ENCODE data around the gene SFRP2.

DNA sequence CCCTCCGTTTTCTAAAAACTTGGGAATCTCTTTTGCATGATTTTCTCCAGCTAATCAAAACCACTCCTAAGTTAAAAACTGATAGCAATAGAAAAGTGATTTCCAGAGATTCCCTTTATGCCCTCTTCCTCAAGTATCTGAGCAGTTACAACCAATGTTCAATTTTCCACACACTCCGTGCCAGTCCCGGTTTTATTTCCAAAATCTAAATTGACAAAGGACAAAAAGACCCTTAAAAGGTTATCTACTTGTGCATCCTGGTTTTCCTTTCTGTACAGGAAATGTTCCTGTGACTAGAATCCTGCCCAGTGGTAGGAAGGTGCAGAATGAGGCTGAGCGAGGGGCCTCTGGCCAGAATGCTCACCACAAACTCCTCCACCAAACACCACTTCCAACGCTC lies 1.3 kb downstream of the SFRP2 start:
- TF ChIP-seq, protein P1, sequence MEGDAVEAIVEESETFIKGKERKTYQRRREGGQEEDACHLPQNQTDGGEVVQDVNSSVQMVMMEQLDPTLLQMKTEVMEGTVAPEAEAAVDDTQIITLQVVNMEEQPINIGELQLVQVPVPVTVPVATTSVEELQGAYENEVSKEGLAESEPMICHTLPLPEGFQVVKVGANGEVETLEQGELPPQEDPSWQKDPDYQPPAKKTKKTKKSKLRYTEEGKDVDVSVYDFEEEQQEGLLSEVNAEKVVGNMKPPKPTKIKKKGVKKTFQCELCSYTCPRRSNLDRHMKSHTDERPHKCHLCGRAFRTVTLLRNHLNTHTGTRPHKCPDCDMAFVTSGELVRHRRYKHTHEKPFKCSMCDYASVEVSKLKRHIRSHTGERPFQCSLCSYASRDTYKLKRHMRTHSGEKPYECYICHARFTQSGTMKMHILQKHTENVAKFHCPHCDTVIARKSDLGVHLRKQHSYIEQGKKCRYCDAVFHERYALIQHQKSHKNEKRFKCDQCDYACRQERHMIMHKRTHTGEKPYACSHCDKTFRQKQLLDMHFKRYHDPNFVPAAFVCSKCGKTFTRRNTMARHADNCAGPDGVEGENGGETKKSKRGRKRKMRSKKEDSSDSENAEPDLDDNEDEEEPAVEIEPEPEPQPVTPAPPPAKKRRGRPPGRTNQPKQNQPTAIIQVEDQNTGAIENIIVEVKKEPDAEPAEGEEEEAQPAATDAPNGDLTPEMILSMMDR (IDR thresholded peaks at IDR 0.05 in 4 of 5, conservative IDR thresholded peaks at IDR 0.05 in 1 of 5) = no peak
- no peak for TF ChIP-seq POLR2A (IDR thresholded peaks at IDR 0.05)
